KOPT-K1 (cell line): ENCODE measurements around the gene CDH23.

ENCODE experiments used
- H3K27ac ChIP-seq: fragments of 200-600 bp; sonication (generic); 2 replicates; pipeline ENCODE4 v1.5.1; 2016; ENCODE audit warnings: antibody characterized with exemption, mild to moderate bottlenecking, low read depth, low read length; ENCODE audit not compliant: poor library complexity, severe bottlenecking
- H3K36me3 ChIP-seq: fragments of 200-600 bp; sonication (generic); 2 replicates; pipeline ENCODE4 v1.5.1; 2017; ENCODE audit warnings: antibody characterized with exemption, mild to moderate bottlenecking, low read length, moderate library complexity; ENCODE audit not compliant: insufficient read depth
- H3K9me3 ChIP-seq: fragments of 200-600 bp; sonication (generic); 2 replicates; pipeline ENCODE4 v1.5.1; 2017; ENCODE audit warnings: antibody characterized with exemption, low read length, mild to moderate bottlenecking; ENCODE audit not compliant: insufficient read depth, poor library complexity, severe bottlenecking

The CDH23 gene

GRCh38 chr10:71419002-71419540, 22.4 kb downstream of the CDH23 start:
- Histone ChIP-seq H3K36me3 (no peaks in the 10 kb centered on the region), H3K9me3 (peaks cover 15% of the 10 kb centered on the region), H3K27ac (no peak overlapping the region)

- Histone ChIP-seq H3K9me3 (peaks cover 15% of the 10 kb centered on the region), H3K36me3 (no peaks in the 10 kb centered on the region), H3K27ac (no peak overlapping the region)
Observed at GRCh38 chr10:71419750-71420149, 23.0 kb downstream of the CDH23 start.

- Histone ChIP-seq H3K9me3 (peaks cover 15% of the 10 kb centered on the region), H3K36me3 (no peaks in the 10 kb centered on the region), H3K27ac (no peak overlapping the region)
Observed at GRCh38 chr10:71421075-71421434, 24.3 kb downstream of the CDH23 start.

- no peak overlapping the region for H3K27ac ChIP-seq
- H3K9me3 ChIP-seq, result peaks cover 5% of the 10 kb centered on the region
- H3K36me3 ChIP-seq, result no peaks in the 10 kb centered on the region
Observed at GRCh38 chr10:71423250-71423649, 26.5 kb downstream of the CDH23 start.

- Histone ChIP-seq H3K27ac (no peak overlapping the region), H3K36me3 (no peaks in the 10 kb centered on the region), H3K9me3 (no peaks in the 10 kb centered on the region)
Observed at GRCh38 chr10:71423901-71424300, 27.2 kb downstream of the CDH23 start.

- no peaks in the 10 kb centered on the region for H3K36me3 ChIP-seq
- H3K9me3 ChIP-seq, result no peaks in the 10 kb centered on the region
- H3K27ac ChIP-seq, result no peak overlapping the region
Observed at GRCh38 chr10:71424496-71425194, 27.9 kb downstream of the CDH23 start.

GRCh38 chr10:71426058-71426605, 29.4 kb downstream of the CDH23 start:
- Histone ChIP-seq H3K27ac (no peak overlapping the region), H3K9me3 (no peaks in the 10 kb centered on the region), H3K36me3 (no peaks in the 10 kb centered on the region)

- Histone ChIP-seq H3K36me3 (no peaks in the 10 kb centered on the region), H3K27ac (no peak overlapping the region), H3K9me3 (no peaks in the 10 kb centered on the region)
Observed at GRCh38 chr10:71427246-71427645, 30.5 kb downstream of the CDH23 start.

GRCh38 chr10:71429304-71429703, 32.6 kb downstream of the CDH23 start:
- no peaks in the 10 kb centered on the region for H3K9me3 ChIP-seq

GRCh38 chr10:71429929-71430328, 33.2 kb downstream of the CDH23 start:
- no peaks in the 10 kb centered on the region for H3K9me3 ChIP-seq
- H3K27ac ChIP-seq, result no peak overlapping the region
- no peaks in the 10 kb centered on the region for H3K36me3 ChIP-seq

More at GRCh38 chr10:71429304-71429703, 32.6 kb downstream of the CDH23 start:
- Histone ChIP-seq H3K27ac (no peak overlapping the region), H3K36me3 (no peaks in the 10 kb centered on the region)

GRCh38 chr10:71431239-71432100, 34.8 kb downstream of the CDH23 start:
- no peaks in the 10 kb centered on the region for H3K9me3 ChIP-seq
- no peaks in the 10 kb centered on the region for H3K36me3 ChIP-seq
- no peak overlapping the region for H3K27ac ChIP-seq

- Histone ChIP-seq H3K9me3 (no peaks in the 10 kb centered on the region), H3K27ac (no peak overlapping the region), H3K36me3 (no peaks in the 10 kb centered on the region)
Observed at GRCh38 chr10:71432101-71432905, 35.6 kb downstream of the CDH23 start.

GRCh38 chr10:71432956-71433767, 36.4 kb downstream of the CDH23 start:
- H3K36me3 ChIP-seq, result no peaks in the 10 kb centered on the region
- no peaks in the 10 kb centered on the region for H3K9me3 ChIP-seq
- H3K27ac ChIP-seq, result no peak overlapping the region
